Glomerular visceral epithelial cell (primary cell): Measurements from ENCODE around the gene ZNF580.

Source experiments
- DNase-seq: peaks from one replicate; pipeline ENCODE4 v3.0.0-alpha.2; 2016; ENCODE audit errors: extremely low spot score

Gene ZNF580

DNA sequence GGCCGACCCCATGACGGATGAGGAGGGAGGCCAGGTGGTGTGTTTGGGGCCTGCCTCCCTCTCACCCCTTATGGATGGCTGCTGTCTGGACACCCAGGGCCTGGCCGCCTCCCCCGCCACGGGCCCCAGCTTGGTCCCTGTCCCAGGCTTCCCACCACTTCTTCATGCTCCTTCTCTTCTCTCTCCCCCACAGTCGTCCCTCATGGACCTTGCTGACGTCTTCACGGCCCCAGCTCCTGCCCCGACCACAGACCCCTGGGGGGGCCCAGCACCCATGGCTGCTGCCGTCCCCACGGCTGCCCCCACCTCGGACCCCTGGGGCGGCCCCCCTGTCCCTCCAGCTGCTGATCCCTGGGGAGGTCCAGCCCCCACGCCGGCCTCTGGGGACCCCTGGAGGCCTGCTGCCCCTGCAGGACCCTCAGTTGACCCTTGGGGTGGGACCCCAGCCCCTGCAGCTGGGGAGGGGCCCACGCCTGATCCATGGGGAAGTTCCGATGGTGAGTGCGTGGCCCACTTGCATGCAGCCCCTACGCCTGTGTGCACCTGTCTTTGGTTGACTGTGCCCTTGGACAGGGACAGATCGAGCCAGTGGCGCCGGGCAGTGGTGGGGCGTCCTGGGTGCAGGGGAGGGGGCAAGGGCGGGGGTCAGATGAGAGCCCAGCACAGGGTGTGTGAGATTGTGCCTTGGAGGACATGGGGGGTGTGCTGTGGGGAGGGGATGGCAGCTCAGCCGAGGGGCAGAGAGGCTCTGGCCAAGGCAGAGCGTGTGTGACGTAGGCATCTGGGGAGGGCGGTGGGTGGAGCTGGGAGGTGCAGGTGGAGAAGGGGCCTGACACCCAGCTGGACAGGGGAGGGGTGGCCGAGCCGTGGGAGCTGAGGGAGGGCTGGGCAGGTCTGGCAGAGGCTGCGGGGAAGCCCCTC, 51.0 kb downstream of the ZNF580 start:
- no peak for DNase-seq

DNA sequence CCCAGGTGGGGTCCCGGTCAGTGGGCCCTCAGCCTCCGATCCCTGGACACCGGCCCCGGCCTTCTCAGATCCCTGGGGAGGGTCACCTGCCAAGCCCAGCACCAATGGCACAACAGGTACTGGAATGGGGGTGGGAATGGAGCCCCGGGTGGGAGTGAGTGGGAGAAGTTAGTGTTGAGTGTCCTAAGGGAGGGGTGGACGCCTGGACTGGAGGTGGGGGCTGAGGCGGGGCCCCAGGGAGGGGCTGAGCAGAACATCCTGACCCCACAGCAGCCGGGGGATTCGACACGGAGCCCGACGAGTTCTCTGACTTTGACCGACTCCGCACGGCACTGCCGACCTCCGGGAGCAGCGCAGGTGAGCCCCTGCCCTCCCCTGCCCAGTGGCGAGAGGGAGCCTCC, 51.9 kb downstream of the ZNF580 start:
- DNase-seq = no peak
